ES-I3 (cell line): ENCODE results near the gene ZC4H2.
"Not testable (repeated sequence)": the region's sequence is repeated elsewhere in the genome, so short reads cannot be mapped to it uniquely, and the experiment has no call there.

ENCODE experiments used
- H3K36me3 ChIP-seq: 2 replicates; pipeline ENCODE4 v1.6.1; 2013; ENCODE audit warnings: mild to moderate bottlenecking, low read length, control low read depth, moderate library complexity; ENCODE audit not compliant: insufficient read depth
- H3K4me1 ChIP-seq: 2 replicates; pipeline ENCODE4 v1.6.1; 2013; ENCODE audit warnings: mild to moderate bottlenecking, control low read depth, low read length; ENCODE audit not compliant: insufficient read depth
- H3K9ac ChIP-seq: 2 replicates; pipeline ENCODE4 v1.6.1; 2013; ENCODE audit warnings: low read depth, mild to moderate bottlenecking, low read length, moderate library complexity
- H3K9me3 ChIP-seq: 2 replicates; pipeline ENCODE4 v1.6.1; 2013; ENCODE audit warnings: mild to moderate bottlenecking, low read length, moderate library complexity; ENCODE audit not compliant: control insufficient read depth, insufficient read depth

Gene ZC4H2

DNA sequence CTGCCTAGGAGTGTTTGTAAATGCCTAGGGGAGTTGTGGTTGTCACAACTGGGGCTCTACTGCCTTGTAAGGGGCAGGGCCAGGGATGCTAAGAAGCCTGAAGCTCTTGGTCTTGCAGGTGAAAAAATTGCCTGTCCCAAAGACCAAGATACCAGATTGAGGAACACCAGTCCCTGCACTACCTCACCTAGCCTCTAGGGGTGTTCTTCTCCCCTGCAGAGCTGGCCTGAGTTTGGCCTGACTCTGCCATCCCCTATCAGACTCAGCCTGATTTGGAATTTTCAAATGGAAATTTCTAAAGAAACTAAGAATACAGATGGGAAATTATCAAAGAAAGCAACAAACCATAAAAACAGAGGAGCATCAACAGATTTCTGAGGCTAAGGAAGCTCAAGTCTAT lies 90.4 kb downstream of the ZC4H2 start:
- H3K9me3 ChIP-seq, result no peaks in the 10 kb centered on the region
- H3K36me3 ChIP-seq, result no peaks in the 10 kb centered on the region
- no peak overlapping the region for H3K9ac ChIP-seq
- no peaks in the 10 kb centered on the region for H3K4me1 ChIP-seq

DNA sequence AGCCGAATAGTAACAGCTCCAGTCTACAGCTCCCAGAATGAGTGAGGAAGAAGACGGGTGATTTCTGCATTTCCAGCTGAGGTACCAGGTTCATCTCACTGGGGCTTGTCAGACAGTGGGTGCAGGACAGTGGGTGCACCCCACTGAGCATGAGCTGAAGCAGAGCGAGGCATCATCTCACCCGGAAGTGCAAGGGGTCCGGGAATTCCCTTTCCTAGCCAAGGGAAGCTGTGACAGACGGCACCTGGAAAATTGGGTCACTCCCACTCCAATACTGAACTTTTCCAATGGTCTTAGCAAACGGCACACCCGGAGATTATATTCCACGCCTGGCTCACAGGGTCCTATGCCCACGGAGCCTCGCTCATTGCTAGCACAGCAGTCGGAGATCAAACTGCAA lies 97.5 kb downstream of the ZC4H2 start:
- H3K4me1 ChIP-seq, H3K36me3 ChIP-seq, H3K9me3 ChIP-seq, H3K9ac ChIP-seq: not testable (repeated sequence)

DNA sequence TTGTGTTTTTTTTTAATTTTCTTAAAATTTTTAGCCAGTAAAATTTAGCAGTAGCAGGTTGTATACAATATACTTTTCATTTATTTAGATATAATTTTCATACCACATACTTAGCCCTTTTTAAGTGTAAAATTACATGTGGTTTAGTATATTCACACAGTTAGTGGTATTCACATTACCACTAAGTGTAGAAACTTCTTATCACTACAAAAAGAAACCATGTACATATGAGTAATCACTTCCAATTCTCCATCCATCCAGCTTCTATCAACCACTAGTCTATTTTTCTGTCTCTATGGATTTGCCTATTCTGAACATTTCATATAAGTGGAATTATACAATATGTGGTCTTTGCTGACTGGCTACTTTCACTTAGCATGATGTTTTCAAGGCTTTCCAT lies 109.0 kb downstream of the ZC4H2 start:
- H3K36me3 ChIP-seq, result no peaks in the 10 kb centered on the region
- H3K9ac ChIP-seq, result no peak overlapping the region
- H3K4me1 ChIP-seq, result no peaks in the 10 kb centered on the region
- H3K9me3 ChIP-seq, result peaks cover 4% of the 10 kb centered on the region; the same call in 1 of the 2 replicates
